ENCODE data around the gene SPRED2. TPM values are rescaled to one million over a fixed set of nuclear protein-coding genes. Genes with fewer than 3 reads are reported as not detected.

SPRED2 gene
- total RNA-seq, 2 experiments from 2014 or later, result 5.9 to 6.7 TPM

GRCh38 chr2:65465857-65466256, 33.5 kb upstream of the SPRED2 start:
- POLR2A ChIA-PET, result no interaction called here

GRCh38 chr2:65465124-65465523, 32.7 kb upstream of the SPRED2 start:
- Mint-ChIP-seq H3K27ac (no peak overlapping the region), H3K9me3 (no peaks in the 10 kb centered on the region), H3K36me3 (ENCODE audit: low read depth) (no peaks in the 10 kb centered on the region), H3K27me3 (peaks cover 7% of the 10 kb centered on the region), H3K4me1 (ENCODE audit: low read depth) (no peaks in the 10 kb centered on the region), H3K4me3 (no peak overlapping the region)
- POLR2A ChIA-PET, result no interaction called here
- CTCF ChIA-PET, result no interaction called here
- intact Hi-C loops (cut with micrococcal nuclease), result no loop called here
- DNase-seq (no peak), ATAC-seq (no peak)
- TF ChIP-seq CTCF (IDR thresholded peaks at IDR 0.05), result no peak

More at GRCh38 chr2:65465857-65466256, 33.5 kb upstream of the SPRED2 start:
- Mint-ChIP-seq H3K27ac (no peak overlapping the region), H3K9me3 (no peaks in the 10 kb centered on the region), H3K27me3 (peaks cover 5% of the 10 kb centered on the region), H3K36me3 (ENCODE audit: low read depth) (no peaks in the 10 kb centered on the region), H3K4me1 (ENCODE audit: low read depth) (no peaks in the 10 kb centered on the region), H3K4me3 (no peak overlapping the region)
- CTCF ChIA-PET, result no interaction called here
- DNase-seq, result no peak
- TF ChIP-seq CTCF (IDR thresholded peaks at IDR 0.05), result no peak
- intact Hi-C loops (cut with micrococcal nuclease), result no loop called here
- ATAC-seq, result no peak

GRCh38 chr2:65464604-65465003, 32.2 kb upstream of the SPRED2 start:
- CTCF ChIA-PET, result no interaction called here
- Mint-ChIP-seq H3K36me3 (ENCODE audit: low read depth) (no peaks in the 10 kb centered on the region), H3K27ac (no peak overlapping the region), H3K27me3 (peaks cover 11% of the 10 kb centered on the region), H3K9me3 (no peaks in the 10 kb centered on the region), H3K4me3 (no peak overlapping the region), H3K4me1 (ENCODE audit: low read depth) (no peaks in the 10 kb centered on the region)
- TF ChIP-seq CTCF (IDR thresholded peaks at IDR 0.05), result no peak
- no peak for ATAC-seq
- POLR2A ChIA-PET, result no interaction called here
- no peak for DNase-seq
- intact Hi-C loops (cut with micrococcal nuclease), result no loop called here

GRCh38 chr2:65458999-65459398, 26.6 kb upstream of the SPRED2 start:
- peaks cover 24% of the 10 kb centered on the region for H3K27me3 Mint-ChIP-seq
- ATAC-seq, result no peak

GRCh38 chr2:65456886-65457285, 24.5 kb upstream of the SPRED2 start:
- no peaks in the 10 kb centered on the region for H3K9me3 Mint-ChIP-seq
- intact Hi-C loops (cut with micrococcal nuclease), result no loop called here
- ChIA-PET POLR2A (no interaction called here), CTCF (no interaction called here)
- no peak for DNase-seq
- peaks cover 29% of the 10 kb centered on the region for H3K27me3 Mint-ChIP-seq
- H3K4me3 Mint-ChIP-seq, result no peak overlapping the region
- H3K36me3 Mint-ChIP-seq (ENCODE audit: low read depth), result no peaks in the 10 kb centered on the region
- no peak for ATAC-seq
- H3K27ac Mint-ChIP-seq, result no peak overlapping the region
- no peak for TF ChIP-seq CTCF (IDR thresholded peaks at IDR 0.05)
- H3K4me1 Mint-ChIP-seq (ENCODE audit: low read depth), result no peaks in the 10 kb centered on the region

More at GRCh38 chr2:65458999-65459398, 26.6 kb upstream of the SPRED2 start:
- CTCF ChIA-PET, result no interaction called here
- intact Hi-C loops (cut with micrococcal nuclease), result no loop called here
- no peak for TF ChIP-seq CTCF (IDR thresholded peaks at IDR 0.05)
- no peaks in the 10 kb centered on the region for H3K36me3 Mint-ChIP-seq (ENCODE audit: low read depth)
- no peak for DNase-seq
- no peak overlapping the region for H3K27ac Mint-ChIP-seq
- no peak overlapping the region for H3K4me3 Mint-ChIP-seq
- POLR2A ChIA-PET, result no interaction called here
- H3K9me3 Mint-ChIP-seq, result no peaks in the 10 kb centered on the region
- no peaks in the 10 kb centered on the region for H3K4me1 Mint-ChIP-seq (ENCODE audit: low read depth)

All from activated CD8-positive, alpha-beta T cell treated with anti-CD3 and anti-CD28 coated beads for 36 hours (primary cell).